Fibroblast of lung (primary cell): Measurements from ENCODE around the gene PIK3C2A. TPM values are rescaled to one million over a fixed set of nuclear protein-coding genes. Genes with fewer than 3 reads are reported as not detected.

Source experiments
- DNase-seq, 2 donors: peaks; one replicate each; pipeline versions ENCODE4 v3.0.0 to v3.0.0-alpha.2; 2010; ENCODE audit warnings: low read depth in 2 of 2
- H2AFZ ChIP-seq: 2 replicates; pipeline ENCODE4 v1.5.1; 2012; ENCODE audit warnings: low read length, control low read depth, inconsistent platforms
- H3K27ac ChIP-seq: 2 replicates; pipeline ENCODE4 v1.5.1; 2011; ENCODE audit warnings: low read length, control low read depth; ENCODE audit not compliant: insufficient read depth
- H3K27me3 ChIP-seq: 2 replicates; pipeline ENCODE4 v1.5.1; 2011; ENCODE audit warnings: mild to moderate bottlenecking, low read length; ENCODE audit not compliant: control insufficient read depth, insufficient read depth
- H3K36me3 ChIP-seq: 2 replicates; pipeline ENCODE4 v1.5.1; 2011; ENCODE audit warnings: low read length; ENCODE audit not compliant: control insufficient read depth, insufficient read depth
- H3K4me1 ChIP-seq: 2 replicates; pipeline ENCODE4 v1.5.1; 2011; ENCODE audit warnings: low read length; ENCODE audit not compliant: control insufficient read depth, insufficient read depth; ENCODE audit errors: extremely low read depth
- H3K4me2 ChIP-seq: 2 replicates; pipeline ENCODE4 v1.5.1; 2011; ENCODE audit warnings: low read length, control low read depth; ENCODE audit not compliant: insufficient read depth; ENCODE audit errors: extremely low read depth
- H3K4me3 ChIP-seq, 4 experiments: fragments of 200-600 bp in 1 of 4; sonication (generic) in 1 of 4; replicated peaks in 1 of 4; 2 replicates each; pipeline ENCODE4 v1.5.1; 2011 to 2016; ENCODE audit warnings: low read length in 4 of 4, low read depth in 3 of 4, mild to moderate bottlenecking in 3 of 4, control low read depth in 2 of 4, inconsistent platforms in 1 of 4, mixed read lengths in 1 of 4; ENCODE audit not compliant: insufficient read depth in 1 of 4; ENCODE audit errors: control extremely low read depth in 1 of 4
- H3K79me2 ChIP-seq: 2 replicates; pipeline ENCODE4 v1.5.1; 2012; ENCODE audit warnings: mild to moderate bottlenecking, low read length, inconsistent platforms; ENCODE audit not compliant: control insufficient read depth, insufficient read depth
- H3K9ac ChIP-seq: 2 replicates; pipeline ENCODE4 v1.5.1; 2011; ENCODE audit warnings: mild to moderate bottlenecking, low read length, control low read depth; ENCODE audit not compliant: insufficient read depth
- H3K9me3 ChIP-seq: 2 replicates; pipeline ENCODE4 v1.5.1; 2012; ENCODE audit warnings: low read depth, low read length; ENCODE audit not compliant: control insufficient read depth, insufficient read depth
- H4K20me1 ChIP-seq: 2 replicates; pipeline ENCODE4 v1.5.1; 2011; ENCODE audit warnings: low read length; ENCODE audit not compliant: control insufficient read depth, insufficient read depth; ENCODE audit errors: extremely low read depth
- CTCF ChIP-seq, 2 donors: IDR thresholded peaks in 1 of 2; conservative IDR thresholded peaks in 1 of 2; 1 replicate in 1 of 2; 2 replicates in 1 of 2; pipeline ENCODE4 v1.5.1; 2011 to 2012; ENCODE audit warnings: low read length in 2 of 2, control low read depth in 1 of 2, inconsistent platforms in 1 of 2, low read depth in 1 of 2, mild to moderate bottlenecking in 1 of 2
- EZH2 ChIP-seq: IDR thresholded peaks from 2 replicates; pipeline ENCODE4 v1.5.1; 2012; ENCODE audit warnings: low read length, control low read depth, mild to moderate bottlenecking; ENCODE audit errors: missing control alignments
- polyA plus RNA-seq, 2 donors: library from polyadenylated mRNA; depleted of rRNA in 1 of 2; stranded (reverse) in 1 of 2; unstranded in 1 of 2; fragments of >200 nt; gene quantifications; 2 replicates each; pipeline ENCODE4 v1.2.1, GENCODE V29; 2011 to 2012; ENCODE audit warnings: missing spikeins in 1 of 2
- total RNA-seq: library from RNA; depleted of rRNA; stranded (reverse); fragments of >200 nt; gene quantifications from 2 replicates; pipeline ENCODE4 v1.2.1, GENCODE V29; 2014

PIK3C2A gene
- total and polyA plus RNA-seq, 2 donors (not counting 1 experiment from before 2014, with no cell fraction given): 38.0 to 45.4 TPM

GRCh38 chr11:17183836-17184235 lies 23.9 kb downstream of the PIK3C2A start:
- Histone ChIP-seq H3K36me3 (no peaks in the 10 kb centered on the region), H3K9me3 (no peaks in the 10 kb centered on the region), H3K4me1 (no peaks in the 10 kb centered on the region), H3K9ac (no peak overlapping the region), H2AFZ (no peak overlapping the region), H3K27me3 (no peaks in the 10 kb centered on the region), H3K27ac (no peak overlapping the region), H3K4me2 (no peak overlapping the region), H3K79me2 (no peaks in the 10 kb centered on the region), H3K4me3 (no peak overlapping the region), H4K20me1 (no peaks in the 10 kb centered on the region)
- TF ChIP-seq EZH2 (no peak), CTCF (conservative IDR thresholded peaks at IDR 0.05 in 1 of 2, IDR thresholded peaks at IDR 0.05 in 1 of 2; ENCODE audit: low read depth in 1 of 2, low read length in 2 of 2) (no peak)
- no peak for DNase-seq

GRCh38 chr11:17179970-17180369 lies 27.8 kb downstream of the PIK3C2A start:
- H3K27me3 ChIP-seq: no peaks in the 10 kb centered on the region
- TF ChIP-seq CTCF (conservative IDR thresholded peaks at IDR 0.05 in 1 of 2, IDR thresholded peaks at IDR 0.05 in 1 of 2; ENCODE audit: low read depth in 1 of 2, low read length in 2 of 2) (no peak), EZH2 (no peak)
- no peak overlapping the region for H3K4me2 ChIP-seq
- H3K79me2 ChIP-seq: no peaks in the 10 kb centered on the region
- H3K9me3 ChIP-seq: no peaks in the 10 kb centered on the region
- no peak overlapping the region for H3K9ac ChIP-seq
- no peaks in the 10 kb centered on the region for H3K4me1 ChIP-seq
- no peak overlapping the region for H2AFZ ChIP-seq
- no peaks in the 10 kb centered on the region for H3K36me3 ChIP-seq
- DNase-seq: no peak
- no peaks in the 10 kb centered on the region for H4K20me1 ChIP-seq
- H3K27ac ChIP-seq: no peak overlapping the region
- no peak overlapping the region for H3K4me3 ChIP-seq

- Histone ChIP-seq H3K27me3 (no peaks in the 10 kb centered on the region), H3K9ac (no peak overlapping the region), H3K4me2 (no peak overlapping the region), H2AFZ (no peak overlapping the region), H3K79me2 (peaks cover 3% of the 10 kb centered on the region), H3K36me3 (no peaks in the 10 kb centered on the region), H3K27ac (no peak overlapping the region), H3K4me1 (no peaks in the 10 kb centered on the region), H4K20me1 (no peaks in the 10 kb centered on the region), H3K9me3 (no peaks in the 10 kb centered on the region), H3K4me3 (no peak overlapping the region)
- TF ChIP-seq EZH2 (no peak), CTCF (conservative IDR thresholded peaks at IDR 0.05 in 1 of 2, IDR thresholded peaks at IDR 0.05 in 1 of 2; ENCODE audit: low read depth in 1 of 2, low read length in 2 of 2) (no peak)
- no peak for DNase-seq
These were observed 34.5 kb downstream of the PIK3C2A start for GRCh38 chr11:17173332-17173731.
